Measurements from ENCODE around the gene IL1RN. TPM values are rescaled to one million over a fixed set of nuclear protein-coding genes. Genes with fewer than 3 reads are reported as not detected.

Gene IL1RN
- total and polyA plus RNA-seq, 2 of the 13 experiments (the other 11 are each of a cell fraction or from before 2014, with no cell fraction given): 21.2 to 101 TPM

DNA sequence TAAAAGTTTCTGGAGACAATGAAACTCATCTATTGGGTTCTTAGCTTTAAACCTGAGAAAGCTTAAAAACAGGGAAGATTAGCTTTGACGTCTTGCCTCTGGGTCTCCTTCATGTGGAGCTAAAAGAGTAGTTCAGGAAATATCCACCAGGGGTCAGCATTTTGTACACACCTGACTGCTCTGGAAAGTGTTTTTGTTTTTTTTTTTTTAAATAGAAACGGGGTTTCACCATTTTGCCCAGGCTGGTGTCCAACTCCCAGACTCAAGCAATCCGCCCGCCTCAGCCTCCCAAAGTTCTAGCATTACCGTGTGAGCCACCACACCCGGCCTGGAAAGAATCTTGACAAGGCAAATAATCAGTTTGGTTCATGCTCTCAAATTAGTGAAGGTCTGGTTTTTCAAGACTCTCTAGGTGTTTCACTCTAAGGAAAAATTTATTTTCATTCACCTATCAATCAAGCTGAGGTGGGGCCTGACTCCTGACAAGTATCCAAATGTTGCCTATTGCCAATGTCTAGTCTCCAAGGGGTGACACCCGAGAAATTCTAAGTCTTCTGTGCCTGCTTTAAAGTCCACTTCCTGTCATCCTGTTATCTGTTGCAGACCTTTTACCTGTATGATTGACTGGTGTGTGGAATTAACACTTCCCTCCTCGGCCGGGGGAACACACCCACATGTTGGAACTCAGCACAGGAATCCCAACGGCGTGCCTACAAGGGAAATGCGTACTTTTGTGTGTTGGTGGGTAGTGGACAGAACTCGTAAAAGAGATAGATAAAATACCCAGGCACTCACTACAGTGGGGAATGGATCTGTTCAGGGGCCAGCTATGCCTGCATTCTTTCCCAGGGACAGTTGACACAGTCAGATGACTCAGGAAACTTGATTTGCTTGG, 11.3 kb downstream of the IL1RN start (continued):
- TF ChIP-seq SAFB2 (CRISPR knock-in tag; IDR thresholded peaks at IDR 0.05; ENCODE audit: borderline replicate concordance, low read depth): no peak
- no peak for TF ChIP-seq KLF6 (CRISPR knock-in tag; IDR thresholded peaks at IDR 0.05)
- TF ChIP-seq NR2C2 (CRISPR knock-in tag; IDR thresholded peaks at IDR 0.05; ENCODE audit: borderline replicate concordance): no peak
- TF ChIP-seq ATRX (CRISPR knock-in tag; IDR thresholded peaks at IDR 0.05; ENCODE audit: borderline replicate concordance): no peak
- TF ChIP-seq, protein P1, sequence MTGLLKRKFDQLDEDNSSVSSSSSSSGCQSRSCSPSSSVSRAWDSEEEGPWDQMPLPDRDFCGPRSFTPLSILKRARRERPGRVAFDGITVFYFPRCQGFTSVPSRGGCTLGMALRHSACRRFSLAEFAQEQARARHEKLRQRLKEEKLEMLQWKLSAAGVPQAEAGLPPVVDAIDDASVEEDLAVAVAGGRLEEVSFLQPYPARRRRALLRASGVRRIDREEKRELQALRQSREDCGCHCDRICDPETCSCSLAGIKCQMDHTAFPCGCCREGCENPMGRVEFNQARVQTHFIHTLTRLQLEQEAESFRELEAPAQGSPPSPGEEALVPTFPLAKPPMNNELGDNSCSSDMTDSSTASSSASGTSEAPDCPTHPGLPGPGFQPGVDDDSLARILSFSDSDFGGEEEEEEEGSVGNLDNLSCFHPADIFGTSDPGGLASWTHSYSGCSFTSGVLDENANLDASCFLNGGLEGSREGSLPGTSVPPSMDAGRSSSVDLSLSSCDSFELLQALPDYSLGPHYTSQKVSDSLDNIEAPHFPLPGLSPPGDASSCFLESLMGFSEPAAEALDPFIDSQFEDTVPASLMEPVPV (CRISPR knock-in tag; IDR thresholded peaks at IDR 0.05): no peak
- no peak for TF ChIP-seq HCFC1 (IDR thresholded peaks at IDR 0.05; ENCODE audit: low read depth, low read length)
- no peak for TF ChIP-seq MAF1 (CRISPR knock-in tag; IDR thresholded peaks at IDR 0.05; ENCODE audit: borderline replicate concordance)
- no peak for TF ChIP-seq SP140L (CRISPR knock-in tag; IDR thresholded peaks at IDR 0.05; ENCODE audit: borderline replicate concordance)
- TF ChIP-seq, protein P2, sequence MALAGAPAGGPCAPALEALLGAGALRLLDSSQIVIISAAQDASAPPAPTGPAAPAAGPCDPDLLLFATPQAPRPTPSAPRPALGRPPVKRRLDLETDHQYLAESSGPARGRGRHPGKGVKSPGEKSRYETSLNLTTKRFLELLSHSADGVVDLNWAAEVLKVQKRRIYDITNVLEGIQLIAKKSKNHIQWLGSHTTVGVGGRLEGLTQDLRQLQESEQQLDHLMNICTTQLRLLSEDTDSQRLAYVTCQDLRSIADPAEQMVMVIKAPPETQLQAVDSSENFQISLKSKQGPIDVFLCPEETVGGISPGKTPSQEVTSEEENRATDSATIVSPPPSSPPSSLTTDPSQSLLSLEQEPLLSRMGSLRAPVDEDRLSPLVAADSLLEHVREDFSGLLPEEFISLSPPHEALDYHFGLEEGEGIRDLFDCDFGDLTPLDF (CRISPR knock-in tag; IDR thresholded peaks at IDR 0.05): no peak
- TF ChIP-seq CBFB (CRISPR knock-in tag; IDR thresholded peaks at IDR 0.05): no peak
- TF ChIP-seq, protein P3, sequence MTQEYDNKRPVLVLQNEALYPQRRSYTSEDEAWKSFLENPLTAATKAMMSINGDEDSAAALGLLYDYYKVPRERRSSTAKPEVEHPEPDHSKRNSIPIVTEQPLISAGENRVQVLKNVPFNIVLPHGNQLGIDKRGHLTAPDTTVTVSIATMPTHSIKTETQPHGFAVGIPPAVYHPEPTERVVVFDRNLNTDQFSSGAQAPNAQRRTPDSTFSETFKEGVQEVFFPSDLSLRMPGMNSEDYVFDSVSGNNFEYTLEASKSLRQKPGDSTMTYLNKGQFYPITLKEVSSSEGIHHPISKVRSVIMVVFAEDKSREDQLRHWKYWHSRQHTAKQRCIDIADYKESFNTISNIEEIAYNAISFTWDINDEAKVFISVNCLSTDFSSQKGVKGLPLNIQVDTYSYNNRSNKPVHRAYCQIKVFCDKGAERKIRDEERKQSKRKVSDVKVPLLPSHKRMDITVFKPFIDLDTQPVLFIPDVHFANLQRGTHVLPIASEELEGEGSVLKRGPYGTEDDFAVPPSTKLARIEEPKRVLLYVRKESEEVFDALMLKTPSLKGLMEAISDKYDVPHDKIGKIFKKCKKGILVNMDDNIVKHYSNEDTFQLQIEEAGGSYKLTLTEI (CRISPR knock-in tag; conservative IDR thresholded peaks at IDR 0.05): no peak
- TF ChIP-seq, protein P4, sequence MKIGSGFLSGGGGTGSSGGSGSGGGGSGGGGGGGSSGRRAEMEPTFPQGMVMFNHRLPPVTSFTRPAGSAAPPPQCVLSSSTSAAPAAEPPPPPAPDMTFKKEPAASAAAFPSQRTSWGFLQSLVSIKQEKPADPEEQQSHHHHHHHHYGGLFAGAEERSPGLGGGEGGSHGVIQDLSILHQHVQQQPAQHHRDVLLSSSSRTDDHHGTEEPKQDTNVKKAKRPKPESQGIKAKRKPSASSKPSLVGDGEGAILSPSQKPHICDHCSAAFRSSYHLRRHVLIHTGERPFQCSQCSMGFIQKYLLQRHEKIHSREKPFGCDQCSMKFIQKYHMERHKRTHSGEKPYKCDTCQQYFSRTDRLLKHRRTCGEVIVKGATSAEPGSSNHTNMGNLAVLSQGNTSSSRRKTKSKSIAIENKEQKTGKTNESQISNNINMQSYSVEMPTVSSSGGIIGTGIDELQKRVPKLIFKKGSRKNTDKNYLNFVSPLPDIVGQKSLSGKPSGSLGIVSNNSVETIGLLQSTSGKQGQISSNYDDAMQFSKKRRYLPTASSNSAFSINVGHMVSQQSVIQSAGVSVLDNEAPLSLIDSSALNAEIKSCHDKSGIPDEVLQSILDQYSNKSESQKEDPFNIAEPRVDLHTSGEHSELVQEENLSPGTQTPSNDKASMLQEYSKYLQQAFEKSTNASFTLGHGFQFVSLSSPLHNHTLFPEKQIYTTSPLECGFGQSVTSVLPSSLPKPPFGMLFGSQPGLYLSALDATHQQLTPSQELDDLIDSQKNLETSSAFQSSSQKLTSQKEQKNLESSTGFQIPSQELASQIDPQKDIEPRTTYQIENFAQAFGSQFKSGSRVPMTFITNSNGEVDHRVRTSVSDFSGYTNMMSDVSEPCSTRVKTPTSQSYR (CRISPR knock-in tag; IDR thresholded peaks at IDR 0.05; ENCODE audit: borderline replicate concordance): no peak
- no peak for TF ChIP-seq ZNF615 (CRISPR knock-in tag; IDR thresholded peaks at IDR 0.05; ENCODE audit: borderline replicate concordance)
